HCT116 (cell line): ENCODE data around the gene VRK3. TPM values are rescaled to one million over a fixed set of nuclear protein-coding genes. Genes with fewer than 3 reads are reported as not detected.
A peak's percentile ranks its signal among the peaks of the same experiment; 100 is the strongest.

Experiments used
- ATAC-seq: fragments of 200-7000 bp; cut with Tn5 transposase; 2 replicates; pipeline ENCODE4 v1.9.1; 2020; ENCODE audit warnings: mild to moderate bottlenecking, moderate library complexity
- BruUV-seq: library from RNA; stranded (reverse); fragments of 400-500 nt; replicated peaks from 2 replicates; lab custom pipeline; 2021; lab: Mats Ljungman, UMichigan
- CTCF ChIA-PET: fragments of 300-600 bp; sonication (Branson Sonifier 250); formaldehyde crosslinking; loops from one replicate; lab custom pipeline; 2021; ENCODE audit warnings: antibody characterized with exemption; lab: Charles Lee
- POLR2A ChIA-PET: fragments of 300-600, 350-600 bp; sonication (Branson Sonifier 250); formaldehyde crosslinking; loops from one replicate; lab custom pipeline; 2021; ENCODE audit warnings: antibody characterized with exemption; lab: Charles Lee
- RAD21 ChIA-PET, 2 experiments: fragments of 300-600 bp; sonication (Branson Sonifier 250); formaldehyde crosslinking; loops; one replicate each; lab custom pipeline; 2023; ENCODE audit warnings: low total read pairs in 2 of 2; ENCODE audit not compliant: uncharacterized antibody in 2 of 2, unreplicated experiment in 2 of 2, low non-redundant PET in 1 of 2; lab: Charles Lee
- DNase-seq: peaks from one replicate; pipeline ENCODE4 v3.0.0-alpha.2; 2010; ENCODE audit warnings: low read depth, low spot score
- H2AFZ ChIP-seq: fragments of 200-600 bp; shearing (Covaris generic), sonication (generic); 2 replicates; pipeline ENCODE4 v1.6.1; 2017; ENCODE audit warnings: low read depth, mixed run types, mixed read lengths, antibody characterized with exemption, low read length; ENCODE audit not compliant: poor library complexity, severe bottlenecking
- H3K27ac ChIP-seq: 2 replicates; pipeline ENCODE4 v1.5.1; 2012; ENCODE audit warnings: low read depth, low read length
- H3K27me3 ChIP-seq: fragments of 200-600 bp; sonication (generic); 2 replicates; pipeline ENCODE4 v1.6.1; 2016; ENCODE audit warnings: mixed run types, low read length, mixed read lengths; ENCODE audit not compliant: insufficient read depth
- H3K36me3 ChIP-seq, 2 experiments: fragments of 200-500 bp in 1 of 2; fragments of 200-600 bp in 1 of 2; sonication (Bioruptor generic) in 1 of 2; sonication (generic) in 1 of 2; 2 replicates each; pipeline versions ENCODE4 v1.5.1 to v1.6.1; 2014 to 2016; ENCODE audit warnings: low read length in 2 of 2, inconsistent platforms in 1 of 2, mixed read lengths in 1 of 2, mixed run types in 1 of 2; ENCODE audit not compliant: insufficient read depth in 2 of 2, control insufficient read depth in 1 of 2
- H3K4me1 ChIP-seq, 2 experiments: fragments of 200-600 bp in 1 of 2; sonication (generic) in 1 of 2; 2 replicates each; pipeline versions ENCODE4 v1.5.1 to v1.6.1; 2012 to 2017; ENCODE audit warnings: low read length in 2 of 2, inconsistent platforms in 1 of 2, mild to moderate bottlenecking in 1 of 2, mixed read lengths in 1 of 2, mixed run types in 1 of 2, moderate library complexity in 1 of 2; ENCODE audit not compliant: insufficient read depth in 2 of 2, control insufficient read depth in 1 of 2
- H3K4me2 ChIP-seq: fragments of 200-600 bp; sonication (generic); 2 replicates; pipeline ENCODE4 v1.6.1; 2017; ENCODE audit warnings: mixed run types, low read length, mixed read lengths
- H3K4me3 ChIP-seq, 2 experiments: fragments of 200-600 bp in 1 of 2; sonication (generic) in 1 of 2; replicated peaks in 1 of 2; 2 replicates each; pipeline ENCODE4 v1.5.1; 2011 to 2016; ENCODE audit warnings: low read length in 2 of 2, control low read depth in 1 of 2, low read depth in 1 of 2, mild to moderate bottlenecking in 1 of 2, mixed read lengths in 1 of 2, mixed run types in 1 of 2
- H3K79me2 ChIP-seq: fragments of 200-600 bp; sonication (generic); 2 replicates; pipeline ENCODE4 v1.6.1; 2017; ENCODE audit warnings: mild to moderate bottlenecking, mixed run types, low read length, moderate library complexity, mixed read lengths; ENCODE audit not compliant: insufficient read depth
- H3K9ac ChIP-seq: fragments of 200-600 bp; sonication (generic); 2 replicates; pipeline ENCODE4 v1.6.1; 2016; ENCODE audit warnings: low read length, mixed read lengths
- H3K9me2 ChIP-seq: fragments of 200-600 bp; sonication (generic), shearing (Covaris generic); 2 replicates; pipeline ENCODE4 v1.6.1; 2017; ENCODE audit warnings: mixed run types, mild to moderate bottlenecking, moderate library complexity; ENCODE audit not compliant: insufficient read depth
- H3K9me3 ChIP-seq, 2 experiments: fragments of 200-500 bp in 1 of 2; fragments of 200-600 bp in 1 of 2; sonication (Bioruptor generic) in 1 of 2; sonication (generic) in 1 of 2; 2 replicates each; pipeline ENCODE4 v1.6.1; 2014 to 2017; ENCODE audit warnings: low read length in 2 of 2, mixed read lengths in 2 of 2, inconsistent platforms in 1 of 2, low read depth in 1 of 2, mild to moderate bottlenecking in 1 of 2, mixed run types in 1 of 2, moderate library complexity in 1 of 2; ENCODE audit not compliant: control insufficient read depth in 1 of 2, insufficient read depth in 1 of 2
- H4K20me1 ChIP-seq: fragments of 200-600 bp; sonication (generic), shearing (Covaris generic); 2 replicates; pipeline ENCODE4 v1.6.1; 2017; ENCODE audit warnings: mixed run types, mild to moderate bottlenecking, moderate library complexity; ENCODE audit not compliant: insufficient read depth
- EZH2phosphoT487 ChIP-seq: fragments of 200-600 bp; IDR thresholded peaks from 2 replicates; pipeline ENCODE4 v1.6.1; 2018; ENCODE audit warnings: antibody characterized with exemption, borderline replicate concordance
- RAD21 ChIP-seq: IDR thresholded peaks from 2 replicates; pipeline ENCODE4 v1.6.1; 2012; ENCODE audit warnings: low read depth, mild to moderate bottlenecking
- intact Hi-C: fragments of 100-400 bp; cut with micrococcal nuclease; formaldehyde crosslinking; loops from 2 replicates; pipeline ENCODE4 v1.10.0; 2022
- total RNA-seq: library from RNA; stranded (reverse); gene quantifications from one replicate; pipeline ENCODE4 v1.2.1, GENCODE V29; 2021; ENCODE audit not compliant: unreplicated experiment
- TF ChIP-seq, protein P1 (sequence below), 3 experiments: fragments of 200-600 bp in 1 of 3; sonication (generic) in 1 of 3; IDR thresholded peaks in 2 of 3; conservative IDR thresholded peaks in 1 of 3; 2 replicates each; pipeline ENCODE4 v1.5.1; 2012 to 2017; ENCODE audit warnings: low read depth in 2 of 3, low read length in 2 of 3, antibody characterized with exemption in 1 of 3, borderline replicate concordance in 1 of 3, control low read depth in 1 of 3, mild to moderate bottlenecking in 1 of 3, mixed read lengths in 1 of 3, mixed run types in 1 of 3, moderate library complexity in 1 of 3; ENCODE audit not compliant: insufficient read depth in 1 of 3

Gene VRK3
- total RNA-seq, 1 experiment from 2014 or later = 44.0 TPM

DNA sequence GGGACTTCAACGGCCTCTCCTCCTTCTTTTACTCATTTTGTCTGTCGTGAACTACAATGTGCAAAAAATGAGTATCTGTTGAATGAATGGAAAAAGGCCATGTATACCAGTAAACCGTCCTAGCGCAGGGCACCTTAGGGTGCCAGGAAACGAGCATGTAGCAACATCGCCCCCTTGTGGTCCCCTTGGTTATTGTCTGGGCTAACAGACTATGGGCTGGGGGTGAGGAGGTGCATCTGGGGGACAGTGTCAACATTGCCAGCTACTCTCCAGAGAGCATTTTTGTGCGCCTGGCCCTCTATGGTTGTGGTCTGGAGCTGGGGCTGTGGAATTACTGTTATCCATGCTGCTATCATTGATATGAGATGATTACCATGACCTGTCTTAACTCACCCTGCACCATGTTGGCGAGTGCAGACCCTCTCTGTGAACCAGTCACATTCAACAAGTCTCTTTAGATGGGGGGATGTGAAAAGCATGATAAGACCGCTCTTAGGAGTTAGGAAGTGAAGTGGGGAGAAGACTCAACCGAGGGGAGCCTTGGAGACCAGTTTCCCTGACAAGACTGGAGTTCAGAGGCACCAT lies 41.4 kb downstream of the VRK3 start:
- peaks cover 0 to 2% of the 10 kb centered on the region in 2 experiments; a peak in 1 of 4 replicates for H3K36me3 ChIP-seq
- RAD21 ChIA-PET = no interaction called here
- H2AFZ ChIP-seq = no peak overlapping the region
- POLR2A ChIA-PET = no interaction called here
- H3K27me3 ChIP-seq = no peaks in the 10 kb centered on the region
- H3K27ac ChIP-seq = no peak overlapping the region
- no peak overlapping the region for H3K4me3 ChIP-seq
- no peaks in the 10 kb centered on the region for H3K9me2 ChIP-seq
- intact Hi-C loops = loop anchor here (1.0 kb wide), 1 partner anchor 46 kb away; no protein-coding TSS in a partner anchor
- H3K79me2 ChIP-seq = no peaks in the 10 kb centered on the region
- ATAC-seq = peak; percentile 86
- no peaks in the 10 kb centered on the region for H3K4me1 ChIP-seq
- CTCF ChIA-PET = interaction anchor here (0.7 to 1.1 kb wide), 2 partner anchors 9 kb away, joined by 3 read pairs; no protein-coding TSS in a partner anchor
- H3K9me3 ChIP-seq = no peaks in the 10 kb centered on the region
- H3K9ac ChIP-seq = no peak overlapping the region
- DNase-seq = peak; percentile 26
- no TSS peak for BruUV-seq
- H3K4me2 ChIP-seq = no peak overlapping the region
- no peaks in the 10 kb centered on the region for H4K20me1 ChIP-seq
- TF ChIP-seq EZH2phosphoT487 = no peak
- TF ChIP-seq RAD21 = peak; percentile 85
- TF ChIP-seq, protein P1, sequence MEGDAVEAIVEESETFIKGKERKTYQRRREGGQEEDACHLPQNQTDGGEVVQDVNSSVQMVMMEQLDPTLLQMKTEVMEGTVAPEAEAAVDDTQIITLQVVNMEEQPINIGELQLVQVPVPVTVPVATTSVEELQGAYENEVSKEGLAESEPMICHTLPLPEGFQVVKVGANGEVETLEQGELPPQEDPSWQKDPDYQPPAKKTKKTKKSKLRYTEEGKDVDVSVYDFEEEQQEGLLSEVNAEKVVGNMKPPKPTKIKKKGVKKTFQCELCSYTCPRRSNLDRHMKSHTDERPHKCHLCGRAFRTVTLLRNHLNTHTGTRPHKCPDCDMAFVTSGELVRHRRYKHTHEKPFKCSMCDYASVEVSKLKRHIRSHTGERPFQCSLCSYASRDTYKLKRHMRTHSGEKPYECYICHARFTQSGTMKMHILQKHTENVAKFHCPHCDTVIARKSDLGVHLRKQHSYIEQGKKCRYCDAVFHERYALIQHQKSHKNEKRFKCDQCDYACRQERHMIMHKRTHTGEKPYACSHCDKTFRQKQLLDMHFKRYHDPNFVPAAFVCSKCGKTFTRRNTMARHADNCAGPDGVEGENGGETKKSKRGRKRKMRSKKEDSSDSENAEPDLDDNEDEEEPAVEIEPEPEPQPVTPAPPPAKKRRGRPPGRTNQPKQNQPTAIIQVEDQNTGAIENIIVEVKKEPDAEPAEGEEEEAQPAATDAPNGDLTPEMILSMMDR (IDR thresholded peaks at IDR 0.05 in 2 of 3, conservative IDR thresholded peaks at IDR 0.05 in 1 of 3; ENCODE audit: borderline replicate concordance in 1 of 3, insufficient read depth in 1 of 3, low read depth in 2 of 3, low read length in 2 of 3) = peak; percentile 66 to 95 (median 89); a peak in 5 of 6 replicates
